SKM-1 (cell line): ENCODE data around the gene TEKT3.

Experiments
- DNase-seq: peaks from one replicate; lab custom pipeline; 2025; ENCODE audit not compliant: unreplicated experiment; lab: John Stamatoyannopoulos, UW

The TEKT3 gene

DNA sequence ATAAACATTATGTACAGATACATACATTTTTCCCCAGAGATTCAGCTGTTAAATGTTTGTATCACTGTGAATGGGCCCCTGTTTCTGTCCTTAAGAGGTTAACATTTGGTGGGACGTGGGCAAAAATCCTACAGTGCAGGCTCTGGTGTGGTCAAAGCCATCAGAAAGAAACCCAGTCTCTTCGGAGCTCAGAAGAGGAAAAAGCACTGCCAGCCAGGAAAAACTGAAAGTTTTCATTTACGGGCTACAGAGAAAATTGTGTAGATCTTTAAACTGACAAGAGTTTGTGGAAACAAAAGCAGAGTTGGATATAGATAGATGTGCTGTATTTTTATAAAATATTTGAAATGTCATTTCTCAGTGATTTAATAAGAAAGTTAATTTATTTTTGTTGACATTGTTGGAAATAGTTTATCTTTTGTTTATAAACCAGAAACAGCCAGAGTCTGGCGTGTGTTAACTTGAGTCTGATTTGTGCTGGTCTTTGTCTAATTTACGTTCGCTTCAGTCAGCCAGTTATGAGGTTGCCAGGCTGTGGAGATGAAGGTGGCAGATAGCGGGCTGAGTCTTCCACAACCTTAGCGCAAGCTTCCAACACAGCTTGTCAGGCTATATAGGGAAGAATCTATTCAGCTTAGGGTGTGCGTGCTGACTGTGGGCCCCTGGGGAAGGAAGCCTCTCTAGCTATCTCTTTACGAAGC, 9.5 kb upstream of the TEKT3 start:
- no peak for DNase-seq

DNA sequence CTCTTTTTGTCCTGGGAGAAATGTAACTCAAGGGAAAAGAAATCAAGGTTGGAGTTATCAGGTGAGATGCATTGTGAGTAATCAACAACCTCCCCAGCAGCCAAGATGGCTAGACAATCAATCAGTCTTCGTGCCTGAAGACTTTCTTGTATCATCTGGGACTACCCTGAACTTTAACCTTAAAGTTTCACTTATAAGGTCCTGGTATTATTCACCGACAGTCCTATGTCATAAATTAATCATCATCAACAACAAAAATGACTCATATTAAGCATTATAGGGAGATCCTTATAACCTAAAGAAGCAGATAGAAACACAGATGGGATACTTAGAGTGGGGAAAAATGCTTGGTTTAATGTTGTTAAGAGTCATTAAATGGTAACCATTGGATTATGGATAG, 7.7 kb upstream of the TEKT3 start:
- no peak for DNase-seq

DNA sequence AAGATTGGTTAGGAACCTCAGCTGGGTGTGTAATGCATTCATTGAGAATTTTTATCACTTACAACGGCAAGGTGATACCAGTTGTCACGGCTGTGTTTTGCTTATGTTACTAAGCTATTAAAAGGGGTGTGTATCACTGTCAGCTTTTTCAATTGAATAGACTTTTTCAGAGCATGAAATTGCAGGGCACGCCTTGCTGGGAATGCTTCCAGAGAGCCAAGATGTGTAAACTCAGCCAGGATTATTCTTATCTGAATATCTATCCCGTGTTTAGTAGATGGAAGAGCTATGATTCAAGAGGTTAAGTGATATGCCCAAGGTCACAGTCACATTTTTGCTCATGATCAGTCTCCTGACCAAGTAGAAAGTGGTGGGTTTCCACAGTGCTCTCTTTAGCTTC, 6.6 kb upstream of the TEKT3 start:
- DNase-seq: no peak

DNA sequence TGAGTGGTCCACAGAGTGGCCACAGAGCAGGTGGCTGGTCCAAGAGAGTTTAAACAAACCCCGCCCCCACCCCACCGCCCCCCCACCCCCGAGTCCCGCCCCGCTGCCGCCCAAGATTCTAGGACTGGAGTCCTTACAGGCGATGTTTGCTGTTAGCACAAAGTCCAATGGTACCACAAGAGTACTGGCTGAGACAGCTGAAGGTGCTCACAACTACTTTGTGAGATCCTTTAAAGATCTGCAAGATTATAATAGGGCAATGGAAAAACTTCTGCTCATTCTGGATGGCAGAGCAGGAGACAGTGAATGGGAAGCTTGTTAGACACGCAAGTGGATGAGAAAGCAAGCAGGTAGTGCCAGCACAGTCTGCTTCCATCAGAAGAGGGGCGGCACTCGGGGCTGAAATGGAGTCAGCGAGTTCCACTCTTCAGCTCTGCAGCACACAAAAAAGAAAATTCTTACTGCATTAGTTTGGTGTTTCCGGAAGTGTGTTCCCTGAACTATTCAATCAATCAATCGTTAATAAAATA, 4.7 kb upstream of the TEKT3 start:
- no peak for DNase-seq

DNA sequence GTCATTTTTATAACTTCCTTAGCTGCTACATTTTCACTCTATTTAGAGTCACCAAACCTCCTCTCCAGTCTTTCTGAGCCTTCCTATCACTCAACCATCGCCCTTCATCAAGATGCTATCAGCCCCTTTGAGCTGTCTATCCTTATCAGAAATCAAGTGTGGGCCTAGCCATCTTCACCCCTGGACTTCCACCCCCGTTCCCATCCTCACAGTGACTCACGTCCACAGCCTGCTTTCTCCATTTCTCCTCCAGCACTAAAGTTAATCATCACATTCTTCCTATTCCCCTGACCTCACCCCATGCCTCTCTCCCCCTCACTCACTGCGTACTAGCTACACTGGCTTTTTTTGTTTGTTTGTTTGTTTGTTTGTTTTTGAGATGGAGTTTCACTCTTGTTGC, 2.4 kb upstream of the TEKT3 start:
- DNase-seq: no peak

DNA sequence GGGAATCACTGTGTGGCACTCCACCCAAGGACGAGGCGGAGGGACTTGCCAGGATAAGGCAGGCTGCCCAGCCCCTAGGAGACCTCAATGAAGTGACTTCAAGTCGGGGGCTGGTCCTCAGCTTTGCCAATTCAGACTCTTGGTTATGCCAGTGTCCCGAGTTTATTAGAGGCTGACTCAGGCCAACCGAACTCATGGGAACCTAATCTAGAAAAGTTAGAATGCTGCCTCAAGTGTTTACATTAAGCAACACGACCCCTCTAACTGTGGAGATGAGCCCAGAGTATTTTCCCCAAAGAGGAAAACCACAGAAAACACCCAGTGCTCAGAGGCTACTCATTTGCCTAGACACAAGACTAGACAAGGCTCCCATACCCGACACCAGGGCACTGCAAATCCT, 1.1 kb upstream of the TEKT3 start:
- no peak for DNase-seq

DNA sequence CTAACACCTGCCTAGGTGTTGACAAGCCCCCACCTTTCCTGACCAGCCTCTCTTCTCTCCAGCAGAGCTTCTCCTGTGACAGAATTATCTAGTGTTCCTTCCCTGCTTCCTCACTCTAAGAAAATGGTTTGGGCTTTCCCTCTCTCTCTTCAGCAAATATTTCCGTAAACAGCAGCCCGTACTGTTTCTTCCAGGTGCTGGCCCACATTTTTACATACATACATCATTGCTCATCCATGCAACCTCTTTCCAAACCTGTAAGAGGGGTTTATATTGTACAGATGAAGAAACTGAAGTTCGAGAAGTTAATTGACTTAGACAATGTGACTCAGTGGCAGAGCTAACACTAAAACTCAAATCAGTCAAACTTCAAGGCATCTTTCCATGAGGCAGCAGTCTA, 569 bp upstream of the TEKT3 start:
- DNase-seq: no peak

DNA sequence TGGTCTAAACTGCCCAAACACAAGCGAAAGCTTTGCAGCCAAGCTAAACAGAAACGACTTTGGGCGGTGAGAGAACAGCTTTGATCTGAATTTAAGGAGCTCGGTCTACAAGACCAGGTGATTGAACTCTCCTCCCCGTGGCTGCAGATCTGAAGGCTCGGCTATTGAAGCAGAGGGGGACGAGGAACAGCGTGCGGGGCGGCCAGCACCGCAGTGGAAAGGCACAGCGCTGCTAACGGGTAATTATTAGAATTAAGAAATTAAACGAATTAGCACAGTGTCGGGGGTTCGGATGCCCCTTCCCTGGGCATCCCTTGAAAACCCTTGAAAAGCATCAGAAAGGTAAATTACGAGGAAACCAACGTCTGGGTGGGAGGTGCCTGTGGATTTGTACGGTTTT, 431 bp downstream of the TEKT3 start:
- DNase-seq: no peak

DNA sequence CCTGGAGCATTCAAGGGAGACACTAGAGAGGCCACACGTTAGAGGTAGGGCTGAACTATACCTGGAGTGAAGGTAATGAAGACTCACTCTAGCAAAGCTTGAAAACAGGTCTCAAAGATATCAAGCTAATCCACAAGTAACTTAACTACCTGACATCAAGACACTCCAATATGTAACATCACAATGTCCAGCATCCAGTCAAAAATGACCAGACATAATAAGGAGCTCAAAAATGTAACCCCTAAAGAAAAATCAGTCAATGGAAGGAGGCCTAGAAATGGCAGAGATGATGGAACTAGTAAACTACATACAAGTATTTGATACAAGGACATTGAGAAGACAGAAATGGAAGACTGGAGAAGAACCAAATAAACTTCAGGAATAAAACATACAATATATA, 6.0 kb downstream of the TEKT3 start:
- no peak for DNase-seq

DNA sequence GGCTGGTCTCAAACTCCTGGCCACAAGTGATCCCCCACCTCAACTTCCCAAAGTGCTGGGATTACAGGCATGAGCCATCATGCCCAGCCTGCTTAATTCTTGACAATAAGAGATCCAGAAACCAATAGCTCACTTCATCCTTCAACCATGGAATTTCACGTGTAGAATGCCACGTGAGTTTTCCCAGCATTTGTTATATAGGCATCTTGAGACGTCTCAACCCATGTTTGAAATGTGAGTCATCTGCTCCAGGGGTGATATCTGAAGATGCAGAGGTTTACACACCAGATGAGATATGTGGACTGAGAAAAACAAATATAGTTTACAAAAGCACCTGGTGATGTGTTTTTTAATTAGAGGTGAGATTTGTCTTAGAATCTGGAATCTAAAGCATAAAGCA, 7.1 kb downstream of the TEKT3 start:
- DNase-seq: no peak

DNA sequence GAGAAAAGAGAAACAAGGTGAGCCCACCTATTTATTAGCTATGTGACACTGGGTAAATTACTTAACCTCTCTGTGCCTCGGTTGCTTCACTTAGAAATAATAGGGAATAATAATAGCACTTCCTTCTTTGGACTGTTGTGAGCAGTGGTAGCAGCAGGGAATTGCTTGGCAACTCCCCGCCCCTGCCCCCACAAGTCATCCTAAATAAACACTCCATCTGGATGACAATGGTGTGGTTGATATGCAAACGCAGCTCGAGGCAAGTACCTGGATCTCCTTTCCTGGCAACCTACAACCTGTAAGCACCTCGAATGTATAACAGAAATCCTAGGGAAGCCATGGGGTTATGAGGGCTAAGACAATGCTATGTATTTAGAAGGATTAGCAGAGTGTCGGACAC, 9.1 kb downstream of the TEKT3 start:
- DNase-seq: no peak

DNA sequence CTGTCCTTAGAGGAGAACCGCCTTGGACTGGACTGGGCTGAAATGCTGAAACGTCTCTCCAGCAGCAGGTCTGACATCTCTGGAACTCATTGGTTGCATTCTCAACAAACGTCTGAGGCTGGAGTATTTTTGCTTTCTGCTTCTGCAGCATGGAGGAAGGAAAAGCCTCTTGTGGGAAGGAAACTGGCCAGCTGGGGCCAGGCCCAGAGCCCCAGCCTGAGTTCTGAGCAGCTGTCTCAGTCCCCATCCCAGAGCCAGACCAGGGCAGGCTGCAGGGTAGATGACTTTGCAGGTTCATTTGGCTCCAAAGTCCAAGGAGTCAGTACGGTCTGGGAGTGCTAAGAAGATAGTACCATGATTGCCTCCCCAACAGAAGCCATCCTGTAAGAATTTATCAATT, 18.3 kb downstream of the TEKT3 start:
- DNase-seq: no peak

DNA sequence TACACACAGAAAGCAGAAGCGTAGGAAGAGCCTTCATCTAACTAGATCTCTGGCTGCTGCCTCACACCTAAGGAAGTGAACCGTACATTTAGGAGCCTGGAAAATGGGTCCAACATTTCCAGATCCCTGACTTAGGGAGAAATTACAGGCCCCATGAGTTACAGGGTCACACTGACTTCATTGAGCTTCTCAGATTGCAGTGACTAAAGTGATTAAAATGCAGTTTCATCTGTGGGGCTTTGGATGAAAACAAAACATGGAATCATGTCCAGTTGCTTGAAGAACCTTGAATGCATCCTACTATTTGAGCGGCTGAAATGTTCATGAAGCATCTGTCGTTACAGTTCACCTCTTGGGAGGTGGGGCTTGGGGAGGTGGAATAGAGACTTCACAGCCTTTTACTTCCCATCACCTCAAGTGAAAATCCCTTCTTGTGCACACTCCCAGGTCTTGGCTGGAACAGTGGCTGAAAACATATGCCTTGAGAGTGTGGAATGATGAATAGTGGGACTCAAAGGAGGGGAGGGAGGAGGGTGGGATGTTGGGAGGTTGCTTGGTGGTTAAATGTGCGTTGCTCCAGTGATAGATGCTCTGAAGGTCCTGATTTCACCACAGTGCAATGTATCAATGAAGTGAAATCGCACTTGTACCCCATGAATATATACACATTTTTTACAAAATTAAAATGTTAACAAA, 19.7 kb downstream of the TEKT3 start:
- no peak for DNase-seq

DNA sequence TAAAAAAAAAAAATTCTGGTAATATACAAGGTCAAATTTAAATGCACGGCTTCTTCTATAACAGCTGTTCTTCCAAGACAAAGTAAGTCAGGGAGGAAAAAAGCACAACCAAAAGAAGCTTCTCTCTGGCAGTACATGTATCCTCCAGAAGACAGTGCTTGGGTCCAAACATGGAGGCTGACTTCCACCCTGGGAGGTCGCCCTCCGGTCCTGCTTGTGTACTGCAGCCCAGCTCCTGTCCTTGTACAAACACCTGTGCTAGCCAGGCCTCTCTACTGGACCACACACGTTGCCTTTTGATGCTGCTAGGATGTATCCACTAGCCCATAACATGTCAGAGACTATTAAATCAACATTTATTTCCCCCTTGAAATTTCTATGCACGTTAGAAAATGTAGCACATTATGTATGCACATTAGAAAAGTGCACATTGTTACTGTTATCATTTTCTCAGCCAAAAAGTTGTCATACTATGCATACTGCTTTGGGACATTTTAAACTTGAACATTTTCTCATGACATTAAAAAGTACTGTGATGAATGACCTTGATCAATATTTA, 21.9 kb downstream of the TEKT3 start:
- no peak for DNase-seq

DNA sequence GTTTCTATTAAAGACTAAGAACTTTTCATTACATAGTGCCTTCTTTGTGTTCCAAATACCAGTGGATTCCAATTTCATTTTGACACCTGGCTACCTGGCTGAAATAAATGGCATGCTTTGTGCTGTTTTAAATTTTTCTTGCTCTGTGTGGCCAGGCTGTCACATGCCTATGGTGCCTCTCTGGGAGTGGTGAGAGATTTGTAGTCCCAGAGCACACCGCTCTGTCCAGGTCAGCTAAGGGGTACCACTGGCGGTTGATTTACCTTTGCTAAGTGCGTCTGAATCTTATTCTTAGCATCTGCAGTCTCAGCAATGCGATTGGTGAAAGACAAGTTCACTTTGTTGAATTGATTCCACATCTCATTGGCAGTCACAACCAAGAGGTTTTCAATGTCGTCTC, 29.4 kb downstream of the TEKT3 start:
- no peak for DNase-seq

DNA sequence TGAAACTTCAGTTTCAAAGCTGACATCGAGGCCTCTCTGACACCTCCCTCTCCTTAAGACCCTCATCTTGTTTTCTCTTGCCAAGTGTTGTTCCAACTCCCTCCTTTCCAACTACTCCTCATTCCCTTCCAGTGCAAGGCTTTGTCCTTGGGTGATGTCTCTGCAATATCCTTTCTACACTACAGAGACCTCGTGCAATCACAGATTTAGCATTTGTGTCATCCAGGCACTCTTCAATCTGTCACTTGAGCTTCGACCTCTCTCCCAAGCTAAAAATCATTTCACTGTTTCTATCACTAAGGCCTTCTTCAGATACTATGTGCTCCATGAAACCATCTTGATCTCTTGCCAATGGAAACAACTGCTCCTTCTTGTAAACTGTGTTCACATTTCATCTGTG, 31.6 kb downstream of the TEKT3 start:
- no peak for DNase-seq

DNA sequence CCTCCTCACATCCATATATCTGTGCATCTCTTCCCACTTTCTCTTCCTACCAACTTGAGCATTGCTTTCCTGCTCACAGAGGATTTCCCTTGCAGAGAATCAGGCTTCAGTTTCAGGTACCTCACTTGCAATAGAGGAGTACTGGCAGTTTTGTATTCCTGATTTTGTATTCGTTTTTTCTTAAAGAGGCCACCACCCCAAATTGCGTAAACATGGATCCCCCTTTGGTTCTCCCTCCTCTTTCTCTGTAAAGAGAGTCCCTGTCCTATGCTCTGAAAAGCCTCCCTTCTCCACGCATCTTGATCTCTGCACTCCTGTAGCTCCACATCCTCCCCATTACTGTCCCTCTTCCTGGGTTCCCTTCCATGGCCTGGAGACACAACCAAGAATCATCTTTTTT, 32.2 kb downstream of the TEKT3 start:
- no peak for DNase-seq

DNA sequence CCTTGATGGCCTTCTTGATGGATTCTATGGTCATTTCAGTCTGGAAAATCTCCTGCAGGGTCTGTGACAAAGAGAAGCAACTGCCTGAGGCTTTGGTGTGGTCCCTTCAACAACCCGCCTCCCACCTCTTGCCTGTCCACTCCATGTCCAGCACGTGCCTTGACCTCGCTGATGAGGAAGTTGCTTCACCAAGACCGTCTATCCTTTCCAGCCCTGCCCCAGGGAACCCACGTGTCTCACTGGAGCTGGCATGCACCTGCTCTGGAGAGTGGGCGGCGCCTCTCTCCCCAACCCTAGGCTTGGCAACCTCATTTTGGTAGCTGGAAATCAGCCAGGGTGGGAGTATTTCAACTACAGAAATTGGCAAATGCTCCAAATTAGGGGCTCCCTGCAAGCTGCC, 32.6 kb downstream of the TEKT3 start:
- no peak for DNase-seq

DNA sequence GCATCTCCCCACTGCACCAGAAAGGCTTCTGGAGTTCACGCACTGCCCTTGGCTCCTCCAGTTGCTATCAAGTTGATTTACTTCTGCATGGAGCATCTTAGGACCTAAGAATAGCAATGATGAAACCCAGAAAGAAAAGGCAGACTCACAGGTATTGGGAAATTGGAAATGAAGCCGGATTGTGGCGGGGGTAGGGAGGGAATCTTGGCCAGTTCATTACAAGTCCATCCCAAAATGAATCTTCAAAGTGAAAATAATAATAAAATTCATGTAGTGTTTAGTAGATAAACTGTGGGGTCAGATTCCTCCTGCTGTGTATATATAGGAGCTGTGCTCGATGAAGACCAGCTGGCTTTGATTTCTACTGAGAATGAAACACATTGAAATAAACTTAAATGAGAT, 33.7 kb downstream of the TEKT3 start:
- no peak for DNase-seq

DNA sequence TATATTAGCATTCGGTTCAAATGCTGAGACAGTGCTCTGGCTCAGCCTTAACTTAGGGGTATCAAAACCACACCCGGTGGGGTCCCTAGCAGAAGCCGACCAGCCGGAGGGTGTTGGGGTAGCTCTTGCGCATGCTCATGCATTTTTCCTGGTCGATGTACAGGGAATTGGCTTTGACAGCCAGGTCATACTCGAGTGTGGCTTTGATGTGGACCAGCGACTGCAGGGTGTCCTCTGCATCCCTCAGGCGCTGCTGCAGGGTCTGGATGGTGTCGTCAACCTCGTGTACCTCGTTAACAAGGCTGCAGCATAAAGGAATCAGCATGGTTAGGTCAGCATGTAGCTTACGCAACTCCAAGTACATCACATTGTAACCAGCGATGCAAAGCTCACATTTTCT, 37.5 kb downstream of the TEKT3 start:
- no peak for DNase-seq

DNA sequence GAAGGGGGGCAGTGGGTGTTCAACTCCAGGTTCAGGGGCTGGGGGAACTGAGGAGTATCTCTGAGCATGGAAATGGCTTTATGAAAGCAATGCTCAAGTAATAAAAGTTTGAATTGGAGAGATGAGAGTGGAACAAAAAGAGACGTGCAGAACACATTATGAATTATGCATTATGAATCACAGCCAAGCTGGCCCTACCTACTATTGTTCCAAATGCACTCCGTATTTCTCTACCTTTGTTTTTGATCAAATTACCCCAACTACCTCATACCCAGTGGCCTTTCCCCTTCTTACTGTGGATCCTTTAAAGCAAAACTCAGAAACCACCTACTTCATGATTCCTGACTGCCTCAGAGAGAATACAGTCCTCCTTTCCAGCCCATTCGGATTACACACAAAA, 38.1 kb downstream of the TEKT3 start:
- DNase-seq: no peak

DNA sequence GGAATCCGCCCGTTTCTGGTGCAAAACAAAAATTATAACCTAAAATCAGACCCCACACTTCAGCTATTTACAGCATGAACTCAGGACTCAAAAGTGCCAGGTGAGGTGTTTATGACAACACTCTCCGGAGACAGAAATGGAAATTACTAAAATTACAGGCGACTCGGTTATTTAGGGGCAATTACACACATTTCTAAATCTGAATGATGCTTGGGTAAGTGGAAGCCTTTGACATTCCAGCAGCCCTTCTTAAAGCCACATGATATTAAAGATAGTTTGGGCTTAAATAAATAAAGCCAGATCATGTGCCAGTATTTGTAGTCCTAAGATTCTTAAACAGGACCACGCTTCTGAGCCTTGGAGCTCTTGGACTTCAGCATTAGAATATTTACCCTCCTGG, 39.6 kb downstream of the TEKT3 start:
- no peak for DNase-seq

DNA sequence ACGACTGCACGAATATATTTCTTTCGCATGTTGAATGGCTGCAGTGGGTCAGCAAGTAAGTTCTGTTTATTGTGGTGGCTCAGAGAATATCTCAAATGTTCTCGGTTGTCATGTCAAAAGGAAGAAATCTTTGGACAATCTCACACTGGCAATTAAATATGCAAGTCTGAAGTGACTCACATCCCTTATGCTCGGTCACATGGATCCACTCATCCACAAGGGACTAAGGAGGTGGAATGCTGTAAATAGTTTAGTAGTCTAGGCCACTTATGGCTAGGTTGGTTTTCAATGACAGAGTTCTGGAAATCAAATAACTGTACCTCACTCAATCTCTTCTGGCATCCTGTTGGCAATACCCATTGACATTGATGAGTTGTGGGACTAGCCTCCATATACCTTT, 43.2 kb downstream of the TEKT3 start:
- DNase-seq: no peak
